DMS114 treated with DMSO at 0.1 percent for 48 hours (cell line): ENCODE results near the gene OSBPL5.
"Not testable (repeated sequence)": the region's sequence is repeated elsewhere in the genome, so short reads cannot be mapped to it uniquely, and the experiment has no call there.

Source experiments
- DNase-seq: peaks from one replicate; lab custom pipeline; 2025; ENCODE audit not compliant: unreplicated experiment; lab: John Stamatoyannopoulos, UW

OSBPL5 gene

DNA sequence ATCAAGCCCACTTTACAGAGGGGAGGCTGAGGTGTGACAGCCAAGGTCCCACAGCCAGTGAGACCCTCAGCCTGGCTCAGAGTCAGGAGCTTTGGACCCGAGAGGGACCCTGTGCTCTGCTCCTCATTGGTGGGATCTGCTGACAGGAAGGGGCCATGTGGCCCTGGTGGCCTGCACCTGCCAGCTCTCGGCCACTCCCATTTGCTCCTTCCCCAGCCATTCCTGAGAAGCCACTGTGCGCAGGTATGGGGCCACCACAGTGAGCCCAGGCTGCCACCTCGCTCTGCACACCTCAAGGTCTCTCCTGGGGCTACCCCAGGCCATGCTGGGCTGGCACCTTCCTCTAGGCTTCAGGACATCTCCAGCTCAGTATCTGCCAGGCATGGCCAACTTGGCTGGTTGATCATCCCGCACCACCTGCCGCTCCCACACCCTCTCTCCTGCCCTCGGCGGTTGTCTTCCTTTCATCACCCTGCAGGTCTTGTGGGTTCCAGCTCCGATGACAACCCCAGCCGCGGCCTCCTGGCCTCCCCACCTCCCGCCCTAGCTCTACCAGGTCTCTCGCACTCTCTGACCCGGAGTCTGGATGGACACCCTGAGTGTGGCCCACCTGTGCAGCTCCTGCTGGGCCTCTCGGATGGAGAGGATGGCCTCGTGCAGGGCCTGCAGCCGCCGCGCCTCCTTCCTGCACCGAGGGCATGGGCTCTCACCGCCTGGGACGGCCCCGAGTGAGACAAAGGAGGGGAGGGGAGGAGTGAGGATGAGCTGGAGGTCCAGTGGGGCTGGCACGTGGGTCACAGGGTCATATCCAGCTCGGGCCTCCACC is 75.7 kb downstream of the OSBPL5 start:
- no peak for DNase-seq

- DNase-seq = no peak
Measured at GRCh38 chr11:3088806-3089205, 76.3 kb downstream of the OSBPL5 start.

DNA sequence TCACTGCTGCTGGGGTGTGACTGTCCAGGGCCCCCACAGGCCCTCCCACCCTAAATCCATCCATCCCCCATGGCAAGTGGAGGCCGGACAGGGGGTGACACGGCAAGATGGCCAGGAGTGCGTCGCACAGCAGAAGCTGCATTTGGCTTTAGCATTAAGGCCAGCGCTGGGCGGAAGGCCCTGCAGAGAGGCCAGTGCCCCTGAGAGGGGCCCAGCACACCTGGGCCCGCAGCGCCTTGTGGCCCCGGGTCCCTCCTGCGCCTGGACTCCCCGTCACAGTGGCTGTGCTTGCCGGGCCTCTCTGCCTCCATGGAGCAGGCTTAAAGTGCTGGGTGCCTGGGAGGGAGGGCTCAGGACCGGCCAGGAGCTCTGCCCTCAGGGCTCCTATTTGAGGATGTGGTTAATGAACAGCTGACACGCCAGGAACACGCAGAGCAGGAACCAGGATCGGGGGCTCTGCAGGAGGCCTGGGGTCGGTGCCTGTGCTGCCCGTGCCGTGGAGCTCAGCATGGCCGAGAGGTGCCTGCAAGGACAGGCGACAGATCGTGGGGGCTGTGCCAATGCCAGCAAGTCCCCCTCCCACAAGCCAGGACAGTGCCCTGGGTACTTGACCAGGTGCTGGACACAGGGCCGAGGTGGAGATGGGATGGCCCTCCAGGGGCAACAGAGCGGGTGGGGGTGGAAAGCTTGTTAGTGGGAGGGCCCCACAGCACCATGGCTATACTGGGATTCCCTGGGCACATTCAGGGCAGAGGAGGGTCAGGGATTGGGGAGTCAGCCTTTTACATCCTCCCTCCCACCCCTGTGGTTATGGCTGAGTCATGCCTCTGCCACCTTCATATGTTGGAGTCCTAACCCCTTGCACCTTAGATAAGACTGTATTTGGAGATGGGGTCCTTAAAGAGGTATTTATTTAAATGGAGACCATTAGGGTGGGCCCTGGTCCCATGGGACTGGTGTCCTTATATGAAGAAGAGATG is 77.0 kb downstream of the OSBPL5 start:
- DNase-seq = no peak

- no peak for DNase-seq
Measured at GRCh38 chr11:3087373-3087772, 77.7 kb downstream of the OSBPL5 start.

- DNase-seq = no peak
Measured at GRCh38 chr11:3086671-3087150, 78.4 kb downstream of the OSBPL5 start.

- no peak for DNase-seq
Measured at GRCh38 chr11:3086114-3086513, 79.0 kb downstream of the OSBPL5 start.

DNA sequence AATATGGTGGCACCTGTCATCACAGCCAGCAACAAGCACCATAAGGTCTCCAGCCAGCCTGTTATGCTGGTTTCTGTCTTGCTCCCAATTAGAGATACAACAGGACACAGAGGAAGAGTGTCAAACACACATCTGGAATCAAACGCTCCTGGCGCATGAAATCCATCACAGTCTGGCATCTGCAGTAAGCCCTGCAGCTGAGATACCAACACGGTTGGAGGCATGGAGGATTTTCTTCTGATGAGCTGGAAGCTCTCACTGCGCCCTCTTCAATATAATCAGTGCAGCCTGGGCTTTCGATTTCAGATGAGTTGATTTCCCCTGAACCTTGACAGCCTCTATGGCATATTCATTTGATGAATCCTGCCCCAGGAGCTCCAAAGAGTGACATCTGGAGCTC is 80.1 kb downstream of the OSBPL5 start:
- DNase-seq = no peak

DNA sequence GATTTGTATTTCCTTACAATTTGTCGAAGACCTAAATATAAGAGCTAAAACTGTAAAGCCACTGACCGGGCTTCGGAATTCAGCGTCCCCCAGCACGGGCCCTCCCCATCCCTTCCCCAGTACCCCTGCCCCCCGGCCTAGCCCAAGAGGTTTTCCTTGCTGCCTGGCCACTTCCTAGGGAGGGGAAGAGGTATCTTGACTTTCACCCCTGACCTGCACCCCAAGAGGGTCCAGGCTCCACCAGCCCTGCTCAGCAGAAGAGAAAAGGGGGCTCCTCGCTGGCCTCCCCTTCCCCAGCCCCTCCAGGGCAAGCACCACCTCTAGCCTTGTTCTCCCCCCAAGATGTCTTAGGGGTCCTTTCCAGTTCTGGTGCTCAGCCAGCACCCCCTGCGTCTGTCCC is 81.8 kb downstream of the OSBPL5 start:
- no peak for DNase-seq

GRCh38 chr11:3081386-3081751 is 83.7 kb downstream of the OSBPL5 start:
- DNase-seq = no peak

DNA sequence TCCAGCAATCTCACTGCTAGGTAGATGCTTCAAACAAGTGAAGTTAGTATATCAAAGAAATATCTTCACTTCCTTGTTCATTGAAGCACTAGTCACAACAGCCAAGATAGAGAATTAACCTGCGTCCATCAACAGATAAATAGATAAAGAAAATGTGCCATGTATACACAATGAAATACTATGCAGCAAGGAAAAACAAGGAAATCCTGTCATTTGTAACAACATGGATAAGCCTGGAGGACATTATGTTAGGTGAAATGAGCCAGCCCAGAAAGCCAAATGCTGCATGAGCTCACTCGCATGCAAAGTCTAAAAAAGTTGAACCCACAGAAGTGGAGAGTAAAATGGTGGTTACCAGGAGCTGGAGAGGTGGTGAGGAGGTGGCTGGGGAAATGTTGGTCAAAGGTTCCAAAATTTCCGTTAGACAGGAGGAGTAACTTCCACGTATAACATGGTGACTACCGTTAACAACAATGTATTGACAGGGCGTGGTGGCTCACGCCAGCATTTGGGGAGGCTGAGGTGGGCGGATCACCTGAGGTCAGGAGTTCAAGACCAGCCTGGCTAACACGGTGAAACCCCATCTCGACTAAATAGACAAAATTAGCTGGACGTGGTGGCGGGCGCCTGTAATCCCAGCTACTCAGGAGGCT is 84.3 kb downstream of the OSBPL5 start:
- DNase-seq = no peak

GRCh38 chr11:3080104-3080503 is 85.0 kb downstream of the OSBPL5 start:
- no peak for DNase-seq

GRCh38 chr11:3077846-3078440 is 87.2 kb downstream of the OSBPL5 start:
- DNase-seq = no peak

DNA sequence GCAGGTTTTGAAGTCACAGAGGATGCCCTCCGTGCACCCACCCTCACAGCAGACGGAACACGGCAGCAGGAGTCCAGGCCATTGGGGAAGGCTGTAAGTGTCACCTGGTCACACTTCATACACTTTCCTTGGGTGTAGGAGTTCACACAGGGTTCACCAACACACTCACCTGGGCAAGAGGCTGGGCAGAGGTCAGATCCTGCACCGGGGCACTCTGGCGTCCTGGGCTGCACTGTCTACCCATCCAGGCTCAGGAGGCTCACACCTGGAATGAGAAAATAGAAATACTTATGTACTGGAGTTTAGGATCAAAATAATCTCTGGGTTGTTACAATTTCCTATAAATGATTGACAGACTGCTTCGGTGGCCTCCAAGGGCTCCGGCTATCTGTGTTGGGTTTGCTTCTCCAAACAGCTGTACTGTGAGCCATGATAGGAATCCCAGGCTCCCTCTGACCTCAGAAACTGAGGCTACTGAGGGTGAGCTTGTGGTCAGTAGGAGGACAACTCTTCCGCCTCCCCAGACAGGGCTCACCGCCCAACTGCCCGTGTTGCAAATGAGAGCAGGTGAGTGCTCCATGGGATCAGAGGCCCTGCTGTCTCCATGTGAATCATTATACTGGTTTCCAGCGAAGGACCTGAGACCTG is 87.8 kb downstream of the OSBPL5 start:
- no peak for DNase-seq

DNA sequence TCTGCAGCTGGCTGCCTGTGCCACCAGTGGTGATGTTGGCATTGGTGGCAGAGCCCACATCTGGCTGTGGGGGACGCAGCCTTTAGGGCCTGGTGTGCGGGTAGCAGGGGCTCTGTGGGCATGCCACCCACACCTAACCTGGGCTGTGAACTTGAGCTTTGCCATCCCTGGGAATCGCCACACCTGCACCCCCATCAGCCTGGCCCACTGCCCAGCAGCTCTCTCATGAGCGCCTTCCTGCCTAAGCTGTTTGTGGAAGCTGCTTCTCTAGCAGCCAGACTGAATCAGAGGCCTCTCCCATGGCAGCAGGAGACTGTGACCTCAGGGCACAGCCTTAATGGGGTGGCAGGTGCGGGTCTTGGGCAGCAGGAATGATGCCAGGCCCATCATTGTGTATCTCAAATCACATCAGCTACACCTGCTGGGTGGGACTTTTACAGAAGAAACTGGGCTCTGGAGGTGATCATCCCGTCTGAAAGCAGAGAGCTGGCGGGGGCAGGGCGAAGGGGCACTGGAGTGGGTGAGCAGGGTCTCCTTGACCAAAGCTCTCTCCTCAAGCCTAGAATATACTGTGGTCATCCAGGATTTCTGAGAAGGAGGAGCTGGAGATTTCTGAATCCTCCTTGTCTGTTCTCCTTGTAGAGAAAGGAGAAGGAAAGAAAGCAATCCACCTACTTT is 90.1 kb downstream of the OSBPL5 start:
- no peak for DNase-seq

- DNase-seq = no peak
Measured at GRCh38 chr11:3073029-3073435, 92.1 kb downstream of the OSBPL5 start.

DNA sequence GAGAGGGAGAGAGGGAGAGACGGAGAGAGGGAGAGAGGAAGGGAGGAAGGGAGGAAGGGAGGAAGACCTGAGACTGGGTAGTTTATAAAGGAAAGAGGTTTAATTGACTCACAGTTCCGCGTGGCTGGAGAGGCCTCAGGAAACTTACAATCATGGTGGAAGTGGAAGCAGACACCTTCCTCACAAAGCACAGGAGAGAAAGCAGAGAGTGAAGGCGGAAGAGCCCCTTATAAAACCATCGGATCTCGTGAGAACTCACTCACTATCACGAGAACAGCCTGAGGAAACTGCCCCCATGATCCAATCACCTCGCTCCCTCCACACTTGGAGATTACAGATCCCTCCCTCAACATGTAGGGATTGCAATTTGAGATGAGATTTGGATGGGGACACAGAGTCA is 95.7 kb downstream of the OSBPL5 start:
- no peak for DNase-seq

GRCh38 chr11:3066308-3066707 is 98.8 kb downstream of the OSBPL5 start:
- not testable (repeated sequence) for DNase-seq

DNA sequence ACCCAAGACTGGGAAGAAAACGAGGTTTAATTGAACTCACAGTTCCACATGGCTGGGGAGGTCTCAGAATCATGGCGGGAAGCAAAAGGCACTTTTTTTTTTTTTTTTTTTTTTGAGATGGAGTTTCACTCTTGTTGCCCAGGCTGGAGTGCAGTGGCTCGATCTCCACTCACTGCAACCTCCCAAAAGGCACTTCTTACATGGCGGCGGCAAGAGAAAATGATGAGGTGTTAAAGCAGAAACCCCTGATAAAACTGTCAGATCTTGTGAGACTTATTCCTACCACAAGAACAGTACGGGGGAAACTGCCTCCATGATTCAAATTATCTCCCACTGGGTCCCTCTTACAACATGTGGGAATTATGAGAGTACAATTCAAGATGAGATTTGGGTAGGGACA is 100.4 kb downstream of the OSBPL5 start:
- not testable (repeated sequence) for DNase-seq

GRCh38 chr11:3063876-3064275 is 101.2 kb downstream of the OSBPL5 start:
- not testable (repeated sequence) for DNase-seq

GRCh38 chr11:3063432-3063831 is 101.7 kb downstream of the OSBPL5 start:
- DNase-seq = not testable (repeated sequence)
